GM23338 (cell line): ENCODE data around the gene CBLN3. TPM values are rescaled to one million over a fixed set of nuclear protein-coding genes. Genes with fewer than 3 reads are reported as not detected.

Experiments used
- ATAC-seq: fragments of 200-7000 bp; cut with Tn5 transposase; 3 replicates; pipeline ENCODE4 v1.9.1; 2020
- DNase-seq: peaks from one replicate; pipeline ENCODE4 v3.0.0-alpha.2; 2015; ENCODE audit warnings: low spot score
- H2AFZ ChIP-seq: fragments of 200-600 bp; sonication (generic); 2 replicates; pipeline ENCODE4 v1.8.0; 2016; ENCODE audit warnings: antibody characterized with exemption, mild to moderate bottlenecking, moderate library complexity
- H3F3A ChIP-seq: fragments of 200-600 bp; sonication (generic); replicated peaks from 2 replicates; pipeline ENCODE4 v1.8.0; 2017; ENCODE audit warnings: antibody characterized with exemption, mixed run types, low read depth
- H3K27ac ChIP-seq: fragments of 200-600 bp; sonication (generic); 2 replicates; pipeline ENCODE4 v1.6.1; 2016; ENCODE audit warnings: low read depth
- H3K27me3 ChIP-seq: fragments of 200-600 bp; sonication (generic); 2 replicates; pipeline ENCODE4 v1.8.0; 2016; ENCODE audit warnings: mild to moderate bottlenecking, mixed run types, moderate library complexity; ENCODE audit not compliant: insufficient read depth
- H3K36me3 ChIP-seq: fragments of 200-600 bp; sonication (generic); 2 replicates; pipeline ENCODE4 v1.8.0; 2016; ENCODE audit warnings: mild to moderate bottlenecking; ENCODE audit not compliant: insufficient read depth
- H3K4me1 ChIP-seq: fragments of 200-600 bp; sonication (generic); 2 replicates; pipeline ENCODE4 v1.8.0; 2016; ENCODE audit warnings: mild to moderate bottlenecking, moderate library complexity; ENCODE audit not compliant: insufficient read depth
- H3K4me2 ChIP-seq: fragments of 200-600 bp; sonication (generic); 2 replicates; pipeline ENCODE4 v1.7.1; 2017; ENCODE audit warnings: mixed run types
- H3K4me3 ChIP-seq: fragments of 200-600 bp; sonication (generic); 2 replicates; pipeline ENCODE4 v1.6.1; 2016; ENCODE audit warnings: mixed run types
- H3K79me2 ChIP-seq: fragments of 200-600 bp; sonication (generic); replicated peaks from 2 replicates; pipeline ENCODE4 v1.8.0; 2017; ENCODE audit warnings: mild to moderate bottlenecking; ENCODE audit not compliant: insufficient read depth
- H3K9me2 ChIP-seq: fragments of 200-600 bp; sonication (generic); 2 replicates; pipeline ENCODE4 v1.8.0; 2017; ENCODE audit not compliant: insufficient read depth
- H4K20me1 ChIP-seq: fragments of 200-600 bp; sonication (generic); replicated peaks from 2 replicates; pipeline ENCODE4 v1.8.0; 2017; ENCODE audit warnings: mild to moderate bottlenecking; ENCODE audit not compliant: insufficient read depth
- H3K27ac Mint-ChIP-seq: 2 replicates; pipeline ENCODE4 v1.8.0; 2020; ENCODE audit warnings: inconsistent platforms, mild to moderate bottlenecking, moderate library complexity, mixed read lengths
- H3K27me3 Mint-ChIP-seq: 3 replicates; pipeline ENCODE4 v1.8.0; 2022; ENCODE audit warnings: low read depth, mild to moderate bottlenecking, moderate library complexity, mixed read lengths, inconsistent platforms; ENCODE audit not compliant: insufficient read depth, poor library complexity
- H3K36me3 Mint-ChIP-seq: 3 replicates; pipeline ENCODE4 v1.8.0; 2021; ENCODE audit warnings: low read depth, mild to moderate bottlenecking, inconsistent platforms, moderate library complexity, mixed read lengths
- H3K4me1 Mint-ChIP-seq: 3 replicates; pipeline ENCODE4 v1.8.0; 2020; ENCODE audit warnings: mild to moderate bottlenecking, inconsistent platforms, mixed read lengths
- H3K4me3 Mint-ChIP-seq: 3 replicates; pipeline ENCODE4 v1.8.0; 2021; ENCODE audit warnings: moderate library complexity, mild to moderate bottlenecking, inconsistent platforms, mixed read lengths
- H3K9me3 Mint-ChIP-seq: 3 replicates; pipeline ENCODE4 v1.8.0; 2020; ENCODE audit warnings: moderate library complexity, mild to moderate bottlenecking, inconsistent platforms, mixed read lengths
- CREB1 ChIP-seq: fragments of 250-450 bp; sonication (Bioruptor Pico); IDR thresholded peaks from 2 replicates; pipeline ENCODE4 v1.5.0; 2020; ENCODE audit warnings: low read depth, mild to moderate bottlenecking, moderate library complexity
- CTCF ChIP-seq, 2 experiments: fragments of 200-600 bp in 1 of 2; sonication (generic) in 1 of 2; conservative IDR thresholded peaks; 2 replicates each; pipeline versions ENCODE4 v1.5.1 to v1.6.1; 2016 to 2017; ENCODE audit warnings: antibody characterized with exemption in 2 of 2, low read depth in 2 of 2, mild to moderate bottlenecking in 2 of 2, moderate library complexity in 1 of 2
- ETS1 ChIP-seq: IDR thresholded peaks from 2 replicates; pipeline ENCODE4 v1.6.1; 2016; ENCODE audit warnings: antibody characterized with exemption
- EZH2 ChIP-seq: fragments of 200-600 bp; sonication (generic); IDR thresholded peaks from one replicate; pipeline ENCODE4 v1.8.0; 2017; ENCODE audit warnings: antibody characterized with exemption, mild to moderate bottlenecking, low read depth; ENCODE audit not compliant: unreplicated experiment
- EZH2phosphoT487 ChIP-seq: fragments of 200-600 bp; sonication (generic); IDR thresholded peaks from one replicate; pipeline ENCODE4 v1.8.1; 2018; ENCODE audit warnings: antibody characterized with exemption; ENCODE audit not compliant: unreplicated experiment
- JUNB ChIP-seq: IDR thresholded peaks from one replicate; pipeline ENCODE4 v1.6.1; 2016; ENCODE audit warnings: antibody characterized with exemption; ENCODE audit not compliant: unreplicated experiment
- NANOG ChIP-seq: IDR thresholded peaks from 2 replicates; pipeline ENCODE4 v1.6.1; 2016; ENCODE audit warnings: antibody characterized with exemption, borderline replicate concordance
- POLR2AphosphoS5 ChIP-seq: IDR thresholded peaks from 2 replicates; pipeline ENCODE4 v1.6.1; 2016; ENCODE audit warnings: antibody characterized with exemption, low read depth
- REST ChIP-seq: IDR thresholded peaks from one replicate; pipeline ENCODE4 v1.6.1; 2018; ENCODE audit warnings: antibody characterized with exemption; ENCODE audit not compliant: unreplicated experiment
- STAT1 ChIP-seq: IDR thresholded peaks from one replicate; pipeline ENCODE4 v1.6.1; 2016; ENCODE audit warnings: antibody characterized with exemption; ENCODE audit not compliant: unreplicated experiment
- ZNF114 ChIP-seq: fragments of 250-450 bp; sonication (Bioruptor Pico); IDR thresholded peaks from 2 replicates; pipeline ENCODE4 v1.5.0; 2020; ENCODE audit warnings: mild to moderate bottlenecking, moderate library complexity
- ZNF331 ChIP-seq: fragments of 250-450 bp; sonication (Bioruptor Pico); IDR thresholded peaks from 2 replicates; pipeline ENCODE4 v1.5.0; 2020; ENCODE audit warnings: low read depth, mild to moderate bottlenecking, moderate library complexity
- ZNF462 ChIP-seq: fragments of 250-450 bp; sonication (Bioruptor Pico); IDR thresholded peaks from 2 replicates; pipeline ENCODE4 v1.5.0; 2020; ENCODE audit warnings: mild to moderate bottlenecking, moderate library complexity
- polyA plus RNA-seq: library from polyadenylated mRNA; unstranded; fragments of >200 nt; fragmentation: Nextera tagmentation; extraction: Ambion mirVana; gene quantifications from 2 replicates; pipeline ENCODE4 v1.2.1, GENCODE V29; 2016
- total RNA-seq: library from RNA; depleted of rRNA; stranded (reverse); fragments of >200 nt; shearing (Covaris generic); gene quantifications from 2 replicates; pipeline ENCODE4 v1.2.3, GENCODE V29; 2014

The CBLN3 gene
- total and polyA plus RNA-seq, 2 experiments from 2014 or later: 0.07 to 0.19 TPM

- TF ChIP-seq CREB1 (CRISPR knock-in tag) (0 out of 2 replicates have a peak, but pooled peaks have one; percentile 20), EZH2 (no peak), EZH2phosphoT487 (no peak), POLR2AphosphoS5 (no peak), ZNF114 (CRISPR knock-in tag) (no peak), ETS1 (no peak), REST (no peak), CTCF (conservative IDR thresholded peaks at IDR 0.05; ENCODE audit: low read depth in 2 of 2) (peak; percentile 97 to 99), JUNB (no peak), STAT1 (no peak), NANOG (no peak), ZNF462 (CRISPR knock-in tag) (peak; percentile 21; the same call in 1 of the 2 replicates), ZNF331 (no peak)
- no peaks in the 10 kb centered on the region for H3K9me2 ChIP-seq
- H3K79me2 ChIP-seq: no peaks in the 10 kb centered on the region
- no peak overlapping the region for H3K27ac ChIP-seq
- Mint-ChIP-seq H3K27me3 (peaks cover 24% of the 10 kb centered on the region), H3K4me1 (peaks cover 24% of the 10 kb centered on the region), H3K9me3 (no peaks in the 10 kb centered on the region), H3K36me3 (peaks cover 7% of the 10 kb centered on the region; the same call in 2 of the 3 replicates), H3K4me3 (peak overlapping the region; percentile 83), H3K27ac (no peak overlapping the region)
- H3F3A ChIP-seq: peaks cover 11% of the 10 kb centered on the region
- peak; percentile 79 for ATAC-seq
- peak overlapping the region; percentile 85; the same call in 1 of the 2 replicates for H3K4me3 ChIP-seq
- no peak overlapping the region for H2AFZ ChIP-seq
- H3K4me2 ChIP-seq: peak overlapping the region; percentile 96; the same call in 1 of the 2 replicates
- H4K20me1 ChIP-seq: no peaks in the 10 kb centered on the region
- H3K4me1 ChIP-seq: peaks cover 19% of the 10 kb centered on the region
- no peaks in the 10 kb centered on the region for H3K36me3 ChIP-seq
- peak; percentile 99 for DNase-seq
- H3K27me3 ChIP-seq: peaks cover 26% of the 10 kb centered on the region
Measured at GRCh38 chr14:24431569-24432258, 2.2 kb upstream of the CBLN3 start.
